CD4-positive, alpha-beta T cell (primary cell): ENCODE data around the gene SFXN5. TPM values are rescaled to one million over a fixed set of nuclear protein-coding genes. Genes with fewer than 3 reads are reported as not detected.

Source experiments
- ATAC-seq: fragments of 200-7000 bp; cut with Tn5 transposase; one replicate; pipeline ENCODE4 v1.10.0; 2022; ENCODE audit warnings: mild to moderate bottlenecking; ENCODE audit not compliant: poor library complexity
- CTCF ChIA-PET: fragments of 350-600 bp; sonication (Branson Sonifier 250); formaldehyde crosslinking; loops from one replicate; lab custom pipeline; 2021; ENCODE audit warnings: antibody characterized with exemption, inconsistent platforms; lab: Charles Lee
- POLR2A ChIA-PET: fragments of 350-600 bp; sonication (Branson Sonifier 250); formaldehyde crosslinking; loops from one replicate; lab custom pipeline; 2021; ENCODE audit warnings: antibody characterized with exemption, inconsistent platforms; lab: Charles Lee
- DNase-seq, 14 experiments: peaks; one replicate each; pipeline ENCODE4 v3.0.0-alpha.2; 2013 to 2020; ENCODE audit warnings: mixed read lengths in 2 of 14
- H3K27ac ChIP-seq, 2 donors: one replicate each; pipeline versions ENCODE4 v1.5.1 to v1.7.0; 2013; ENCODE audit warnings: low read length in 2 of 2, low read depth in 1 of 2, mild to moderate bottlenecking in 1 of 2
- H3K27me3 ChIP-seq, 2 experiments: 1 replicate in 1 of 2; 2 replicates in 1 of 2; pipeline versions ENCODE4 v1.6.1 to v1.7.0; 2013; ENCODE audit warnings: low read length in 2 of 2, control low read depth in 1 of 2, mild to moderate bottlenecking in 1 of 2, moderate library complexity in 1 of 2; ENCODE audit not compliant: insufficient read depth in 2 of 2, control insufficient read depth in 1 of 2
- H3K36me3 ChIP-seq: one replicate; pipeline ENCODE4 v1.6.1; 2013; ENCODE audit warnings: low read length, control low read depth; ENCODE audit not compliant: insufficient read depth
- H3K4me1 ChIP-seq: one replicate; pipeline ENCODE4 v1.6.1; 2013; ENCODE audit warnings: low read length, control low read depth; ENCODE audit not compliant: insufficient read depth
- H3K4me3 ChIP-seq: one replicate; pipeline ENCODE4 v1.5.1; 2013; ENCODE audit warnings: mild to moderate bottlenecking, low read length, moderate library complexity
- H3K9me3 ChIP-seq, 2 experiments: 1 replicate in 1 of 2; 2 replicates in 1 of 2; pipeline versions ENCODE4 v1.6.1 to v1.7.0; 2013; ENCODE audit warnings: low read length in 2 of 2, mild to moderate bottlenecking in 2 of 2, control low read depth in 1 of 2, moderate library complexity in 1 of 2; ENCODE audit not compliant: control insufficient read depth in 1 of 2, insufficient read depth in 1 of 2
- H3K27ac Mint-ChIP-seq: one replicate; pipeline ENCODE4 v1.8.0; 2020; ENCODE audit warnings: mixed read lengths
- H3K27me3 Mint-ChIP-seq: one replicate; pipeline ENCODE4 v1.8.0; 2021; ENCODE audit warnings: mixed read lengths
- H3K36me3 Mint-ChIP-seq: one replicate; pipeline ENCODE4 v1.8.0; 2021; ENCODE audit warnings: low read depth, mixed read lengths
- H3K4me1 Mint-ChIP-seq: one replicate; pipeline ENCODE4 v1.8.0; 2021; ENCODE audit warnings: low read depth, mixed read lengths
- H3K4me3 Mint-ChIP-seq: one replicate; pipeline ENCODE4 v1.8.0; 2020; ENCODE audit warnings: mild to moderate bottlenecking, mixed read lengths
- H3K9me3 Mint-ChIP-seq: one replicate; pipeline ENCODE4 v1.8.0; 2020; ENCODE audit warnings: mixed read lengths
- intact Hi-C, 2 experiments: fragments of 100-400 bp; cut with DNase I in 1 of 2; cut with micrococcal nuclease in 1 of 2; formaldehyde crosslinking; loops; one replicate each; pipeline versions ENCODE4 v1.15.1 to v1.9.0; 2023 to 2025; cut with DNase I, micrococcal nuclease
- total RNA-seq, 174 experiments: library from RNA in 2 of 174; stranded (reverse) in 2 of 174; gene quantifications; one replicate each; pipeline ENCODE4 v1.2.3 and lab custom pipeline; 2021 to 2026
- TF ChIP-seq, protein P1 (sequence below): fragments of 200-600 bp; IDR thresholded peaks from one replicate; pipeline ENCODE4 v1.8.0; 2022; ENCODE audit warnings: antibody characterized with exemption, mild to moderate bottlenecking

SFXN5 gene
- total RNA-seq, 2 experiments from 2014 or later, result 5.1 to 5.4 TPM

DNA sequence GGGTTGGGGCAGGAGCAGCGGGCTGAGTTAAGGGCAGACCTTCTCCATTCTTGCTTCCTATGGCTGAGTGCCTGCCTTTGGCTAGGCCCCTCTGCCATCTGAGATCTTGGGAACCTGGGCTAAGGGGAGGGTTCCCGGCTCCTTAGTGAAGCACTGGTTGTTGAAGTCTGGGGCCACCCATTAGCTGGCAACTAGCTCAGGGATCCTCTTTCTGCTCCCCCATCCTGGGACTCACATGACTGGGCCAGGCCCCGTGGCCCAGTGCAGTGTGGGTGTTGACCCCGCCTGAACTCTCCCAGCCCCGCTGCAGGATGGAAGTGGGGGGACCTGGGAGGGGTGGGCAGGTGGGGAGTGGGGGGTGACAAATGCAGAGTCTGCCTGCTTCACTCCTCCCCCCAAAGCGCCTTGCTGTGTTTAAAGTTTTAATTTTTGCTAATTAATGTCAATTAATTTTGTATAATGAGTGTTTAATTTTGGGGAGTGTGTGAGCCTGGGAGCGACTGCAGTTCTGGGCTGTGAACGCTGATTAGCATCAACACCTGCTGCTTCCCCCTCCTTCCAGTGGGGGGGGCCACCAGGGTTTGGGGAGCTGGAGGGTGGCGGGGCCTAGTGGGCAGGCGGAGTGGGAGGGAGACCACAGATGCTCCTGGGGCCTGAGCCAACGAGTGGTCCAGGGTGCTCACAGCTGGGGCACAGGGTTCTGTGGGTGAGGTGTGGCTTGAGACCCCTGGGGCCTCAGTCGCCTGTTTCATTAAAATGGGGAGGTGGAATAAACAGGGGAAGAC, 99.0 kb downstream of the SFXN5 start:
- no peaks in the 10 kb centered on the region for H3K36me3 Mint-ChIP-seq
- H3K4me1 Mint-ChIP-seq, result no peaks in the 10 kb centered on the region
- POLR2A ChIA-PET, result no interaction called here
- H3K9me3 Mint-ChIP-seq, result no peaks in the 10 kb centered on the region
- TF ChIP-seq, protein P1, sequence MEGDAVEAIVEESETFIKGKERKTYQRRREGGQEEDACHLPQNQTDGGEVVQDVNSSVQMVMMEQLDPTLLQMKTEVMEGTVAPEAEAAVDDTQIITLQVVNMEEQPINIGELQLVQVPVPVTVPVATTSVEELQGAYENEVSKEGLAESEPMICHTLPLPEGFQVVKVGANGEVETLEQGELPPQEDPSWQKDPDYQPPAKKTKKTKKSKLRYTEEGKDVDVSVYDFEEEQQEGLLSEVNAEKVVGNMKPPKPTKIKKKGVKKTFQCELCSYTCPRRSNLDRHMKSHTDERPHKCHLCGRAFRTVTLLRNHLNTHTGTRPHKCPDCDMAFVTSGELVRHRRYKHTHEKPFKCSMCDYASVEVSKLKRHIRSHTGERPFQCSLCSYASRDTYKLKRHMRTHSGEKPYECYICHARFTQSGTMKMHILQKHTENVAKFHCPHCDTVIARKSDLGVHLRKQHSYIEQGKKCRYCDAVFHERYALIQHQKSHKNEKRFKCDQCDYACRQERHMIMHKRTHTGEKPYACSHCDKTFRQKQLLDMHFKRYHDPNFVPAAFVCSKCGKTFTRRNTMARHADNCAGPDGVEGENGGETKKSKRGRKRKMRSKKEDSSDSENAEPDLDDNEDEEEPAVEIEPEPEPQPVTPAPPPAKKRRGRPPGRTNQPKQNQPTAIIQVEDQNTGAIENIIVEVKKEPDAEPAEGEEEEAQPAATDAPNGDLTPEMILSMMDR, result no peak
- H3K4me3 ChIP-seq, result no peak overlapping the region
- no peak for ATAC-seq
- H3K36me3 ChIP-seq, result no peaks in the 10 kb centered on the region
- intact Hi-C loops, result loop anchor here in 1 of 2 experiments (1.0 to 2.0 kb wide), 2 partner anchors 80 to 202 kb away; no protein-coding TSS in a partner anchor
- no peaks in the 10 kb centered on the region for H3K9me3 ChIP-seq
- no peak overlapping the region for H3K4me3 Mint-ChIP-seq
- H3K27me3 ChIP-seq, result no peaks in the 10 kb centered on the region
- no peaks in the 10 kb centered on the region for H3K4me1 ChIP-seq
- no peak for DNase-seq
- H3K27ac Mint-ChIP-seq, result no peak overlapping the region
- CTCF ChIA-PET, result interaction anchor here (0.8 kb wide), 1 partner anchor 205 kb away, joined by 3 read pairs; no protein-coding TSS in a partner anchor
- H3K27me3 Mint-ChIP-seq, result no peaks in the 10 kb centered on the region
- H3K27ac ChIP-seq, result no peak overlapping the region

DNA sequence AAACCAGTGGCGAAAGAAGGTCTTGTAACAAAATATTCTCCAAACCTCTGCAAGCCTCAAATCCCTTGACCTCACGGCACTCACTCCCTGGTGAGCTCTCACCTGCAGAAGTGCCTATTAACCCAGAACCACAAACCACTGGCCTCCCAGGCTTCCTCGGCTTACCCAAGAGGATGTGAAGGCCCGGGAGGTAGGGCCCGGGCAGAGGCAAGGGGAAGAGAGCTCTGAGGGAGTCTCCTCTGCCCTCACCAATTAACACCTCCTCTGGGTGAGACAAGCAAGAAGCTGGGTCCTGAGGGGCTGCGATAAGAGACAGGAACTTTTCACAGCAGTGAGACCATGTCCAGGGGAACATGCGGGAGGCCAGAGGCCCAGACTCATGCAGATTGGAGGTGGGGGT, 100.5 kb downstream of the SFXN5 start:
- CTCF ChIA-PET, result no interaction called here
- no peaks in the 10 kb centered on the region for H3K9me3 ChIP-seq
- H3K27me3 ChIP-seq, result no peaks in the 10 kb centered on the region
- no peak for ATAC-seq
- intact Hi-C loops, result no loop called here
- Mint-ChIP-seq H3K27ac (no peak overlapping the region), H3K9me3 (no peaks in the 10 kb centered on the region), H3K4me1 (no peaks in the 10 kb centered on the region), H3K27me3 (no peaks in the 10 kb centered on the region), H3K36me3 (no peaks in the 10 kb centered on the region), H3K4me3 (no peak overlapping the region)
- DNase-seq, result no peak
- POLR2A ChIA-PET, result no interaction called here
- TF ChIP-seq, protein P1, result no peak
- no peak overlapping the region for H3K4me3 ChIP-seq
- no peaks in the 10 kb centered on the region for H3K36me3 ChIP-seq
- H3K27ac ChIP-seq, result no peak overlapping the region
- H3K4me1 ChIP-seq, result no peaks in the 10 kb centered on the region

DNA sequence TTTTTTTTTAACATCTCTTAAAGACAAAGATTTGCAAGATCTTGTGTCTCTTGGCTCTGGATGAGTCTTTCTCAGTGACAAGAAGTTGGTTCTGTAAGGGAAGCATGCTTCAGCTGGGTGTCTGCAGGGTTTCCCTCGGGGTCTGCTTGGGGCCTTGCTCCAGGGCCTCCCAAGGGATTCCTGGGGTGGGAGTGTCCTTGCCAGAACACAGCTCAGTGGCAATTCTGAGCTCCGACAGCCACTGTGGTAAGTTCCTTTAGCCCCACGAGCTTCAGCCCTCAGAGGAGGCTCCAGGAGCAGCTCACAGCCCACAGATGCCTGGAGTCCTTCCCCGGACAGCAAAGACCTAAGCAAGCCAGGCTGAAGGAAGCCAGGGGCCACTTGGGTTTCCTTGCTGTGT, 101.8 kb downstream of the SFXN5 start:
- Histone ChIP-seq H3K9me3 (no peaks in the 10 kb centered on the region), H3K27me3 (no peaks in the 10 kb centered on the region), H3K27ac (no peak overlapping the region), H3K4me3 (no peak overlapping the region), H3K36me3 (no peaks in the 10 kb centered on the region), H3K4me1 (no peaks in the 10 kb centered on the region)
- intact Hi-C loops, result no loop called here
- Mint-ChIP-seq H3K27me3 (no peaks in the 10 kb centered on the region), H3K9me3 (no peaks in the 10 kb centered on the region), H3K4me3 (no peak overlapping the region), H3K4me1 (no peaks in the 10 kb centered on the region), H3K36me3 (no peaks in the 10 kb centered on the region), H3K27ac (no peak overlapping the region)
- ATAC-seq (no peak), DNase-seq (no peak)
- CTCF ChIA-PET, result no interaction called here
- POLR2A ChIA-PET, result no interaction called here
- TF ChIP-seq, protein P1, result no peak
